Stimulated activated CD4-positive, alpha-beta T cell treated with anti-CD3 and anti-CD28 coated beads, Interleukin-1b, Interleukin-23, amount 100 ng/mL, for 48 hours (primary cell): Measurements from ENCODE around the gene DCLRE1B.

Source experiments
- DNase-seq: peaks from one replicate; pipeline ENCODE4 v3.0.0-alpha.2; 2020

DCLRE1B gene

GRCh38 chr1:113887402-113888175 is 17.5 kb upstream of the DCLRE1B start, which contains the start of gene BCL2L15:
TSS of gene BCL2L15 (minus strand) at chr1:113887581. CDS start at chr1:113887375, 206 bp downstream.
- DNase-seq: no peak

- no peak for DNase-seq
Observed at GRCh38 chr1:113890816-113891215, 14.3 kb upstream of the DCLRE1B start.

- no peak for DNase-seq
Observed at GRCh38 chr1:113891631-113892220, 13.4 kb upstream of the DCLRE1B start.

- DNase-seq: no peak
Observed at GRCh38 chr1:113893267-113893666, 11.9 kb upstream of the DCLRE1B start.

GRCh38 chr1:113895098-113895497 is 10.0 kb upstream of the DCLRE1B start:
- DNase-seq: no peak

- DNase-seq: no peak
Observed at GRCh38 chr1:113895961-113896360, 9.2 kb upstream of the DCLRE1B start.

GRCh38 chr1:113898241-113898814 is 6.8 kb upstream of the DCLRE1B start:
- no peak for DNase-seq

- DNase-seq: no peak
Observed at GRCh38 chr1:113899111-113899510, 6.0 kb upstream of the DCLRE1B start.

- DNase-seq: no peak
Observed at GRCh38 chr1:113901191-113901590, 3.9 kb upstream of the DCLRE1B start.

GRCh38 chr1:113903501-113904292 is 1.4 kb upstream of the DCLRE1B start:
- DNase-seq: no peak

- DNase-seq: no peak
Observed at GRCh38 chr1:113904293-113904673, 843 bp upstream of the DCLRE1B start.

- DNase-seq: peak; percentile 20
Observed at GRCh38 chr1:113905435-113905861, 322 bp downstream of the DCLRE1B start.

- no peak for DNase-seq
Observed at GRCh38 chr1:113912594-113913311, 7.6 kb downstream of the DCLRE1B start.

- DNase-seq: no peak
Observed at GRCh38 chr1:113913312-113913668, 8.2 kb downstream of the DCLRE1B start.

- no peak for DNase-seq
Observed at GRCh38 chr1:113913887-113914664, 8.9 kb downstream of the DCLRE1B start.

- DNase-seq: no peak
Observed at GRCh38 chr1:113916974-113917373, 11.8 kb downstream of the DCLRE1B start.

- no peak for DNase-seq
Observed at GRCh38 chr1:113917400-113918082, 12.4 kb downstream of the DCLRE1B start.

GRCh38 chr1:113918243-113918642 is 13.1 kb downstream of the DCLRE1B start:
- no peak for DNase-seq

- DNase-seq: no peak
Observed at GRCh38 chr1:113922957-113923356, 17.8 kb downstream of the DCLRE1B start.

- DNase-seq: no peak
Observed at GRCh38 chr1:113924473-113924872, 19.3 kb downstream of the DCLRE1B start.
